Suppressor macrophage (primary cell): Measurements from ENCODE around the gene MAST4.

ENCODE experiments used
- DNase-seq, 4 experiments: peaks; one replicate each; pipeline ENCODE4 v3.0.0-alpha.2; 2020 to 2022

Gene MAST4

DNA sequence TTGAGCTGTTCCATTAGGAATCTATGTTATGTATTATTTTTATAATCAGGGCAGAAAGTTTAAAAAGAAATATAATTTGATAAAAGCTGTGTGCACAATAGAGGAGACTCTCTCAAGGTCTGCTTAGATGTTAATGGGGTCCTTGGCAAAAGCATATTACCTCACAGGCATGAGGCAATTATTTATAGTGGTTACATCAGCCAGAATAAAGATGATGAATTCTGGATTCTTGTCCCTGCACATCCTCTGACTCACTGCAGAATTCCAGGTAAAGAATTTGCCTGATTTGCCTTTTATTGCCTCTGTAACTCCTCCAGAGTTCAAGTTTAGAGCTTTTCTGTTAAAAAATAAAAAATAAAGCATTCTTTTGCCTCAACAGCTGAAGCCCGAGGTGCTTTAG, 253.6 kb downstream of the MAST4 start:
- DNase-seq = no peak

DNA sequence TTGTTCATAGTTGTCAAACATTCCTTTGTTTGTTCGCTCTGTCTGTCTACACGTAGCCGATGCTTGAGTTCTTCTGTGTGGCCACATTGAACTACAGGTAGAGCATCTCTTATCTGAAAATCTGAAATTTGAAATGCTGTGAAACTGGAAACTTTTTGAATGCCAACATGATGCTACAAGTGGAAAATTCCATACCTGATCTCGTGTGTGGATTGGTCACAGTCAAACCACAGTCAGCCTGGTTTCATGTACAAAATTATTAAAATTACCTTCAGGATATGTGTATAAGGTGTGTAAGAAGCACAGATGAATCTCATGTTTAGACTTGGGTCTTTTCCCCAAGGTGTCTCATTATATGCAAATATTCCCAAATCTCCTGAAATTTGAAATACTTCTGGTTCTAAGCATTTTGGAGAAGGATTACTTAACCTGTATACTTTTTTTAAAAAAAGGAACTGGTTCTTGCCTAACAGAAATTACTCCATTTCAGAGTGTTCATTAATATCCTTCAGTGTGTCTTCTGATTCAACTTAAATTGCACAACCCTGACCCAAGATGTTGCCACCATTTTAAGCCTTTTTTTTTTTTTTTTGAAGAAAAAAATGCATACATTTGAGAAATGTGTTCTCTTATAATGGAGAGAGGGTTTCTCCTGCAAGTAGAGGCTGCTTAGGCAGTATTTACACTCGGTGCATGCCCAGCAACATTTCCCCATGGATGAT, 254.3 kb downstream of the MAST4 start:
- peak; percentile 54 to 94 (median 76) for DNase-seq

DNA sequence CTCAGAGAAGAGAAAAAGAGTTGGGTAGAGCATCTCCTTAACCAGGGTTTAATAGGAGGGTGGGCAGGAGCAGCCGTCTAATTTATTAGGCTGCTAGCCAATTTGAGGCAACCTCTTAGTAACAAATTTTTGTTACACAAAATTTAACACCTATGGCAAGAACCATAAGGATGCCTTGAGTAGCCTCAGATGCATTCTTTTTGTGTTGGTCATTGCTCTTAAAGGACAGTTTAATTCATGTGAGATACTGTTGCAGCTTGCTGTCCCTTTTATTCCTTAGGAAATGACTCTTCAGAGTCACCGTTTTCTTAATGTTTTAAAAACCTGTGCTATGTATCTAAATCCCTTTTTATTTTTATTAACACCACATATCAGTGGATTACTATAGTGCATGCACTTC, 255.1 kb downstream of the MAST4 start:
- DNase-seq = no peak

DNA sequence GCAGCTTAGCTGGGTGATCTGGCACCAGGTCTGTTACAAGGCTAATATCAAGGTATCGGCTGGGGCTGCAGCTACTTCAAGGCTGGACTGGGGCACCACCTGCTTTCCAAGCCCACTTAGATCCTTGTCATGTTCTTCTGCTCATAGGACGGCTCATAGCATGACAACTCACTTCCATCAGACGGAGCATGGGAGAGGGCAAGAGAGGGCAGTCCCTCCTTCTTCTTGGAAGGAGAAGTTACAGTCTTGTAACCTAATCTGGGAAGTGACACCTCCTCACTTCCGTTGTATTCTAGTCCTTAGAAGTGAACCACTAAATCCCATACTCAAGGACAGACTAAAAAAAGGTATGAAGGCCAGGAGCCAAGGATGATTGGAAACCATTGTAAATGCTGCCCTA, 258.2 kb downstream of the MAST4 start:
- DNase-seq = peak; percentile 43 to 73 (median 64)

DNA sequence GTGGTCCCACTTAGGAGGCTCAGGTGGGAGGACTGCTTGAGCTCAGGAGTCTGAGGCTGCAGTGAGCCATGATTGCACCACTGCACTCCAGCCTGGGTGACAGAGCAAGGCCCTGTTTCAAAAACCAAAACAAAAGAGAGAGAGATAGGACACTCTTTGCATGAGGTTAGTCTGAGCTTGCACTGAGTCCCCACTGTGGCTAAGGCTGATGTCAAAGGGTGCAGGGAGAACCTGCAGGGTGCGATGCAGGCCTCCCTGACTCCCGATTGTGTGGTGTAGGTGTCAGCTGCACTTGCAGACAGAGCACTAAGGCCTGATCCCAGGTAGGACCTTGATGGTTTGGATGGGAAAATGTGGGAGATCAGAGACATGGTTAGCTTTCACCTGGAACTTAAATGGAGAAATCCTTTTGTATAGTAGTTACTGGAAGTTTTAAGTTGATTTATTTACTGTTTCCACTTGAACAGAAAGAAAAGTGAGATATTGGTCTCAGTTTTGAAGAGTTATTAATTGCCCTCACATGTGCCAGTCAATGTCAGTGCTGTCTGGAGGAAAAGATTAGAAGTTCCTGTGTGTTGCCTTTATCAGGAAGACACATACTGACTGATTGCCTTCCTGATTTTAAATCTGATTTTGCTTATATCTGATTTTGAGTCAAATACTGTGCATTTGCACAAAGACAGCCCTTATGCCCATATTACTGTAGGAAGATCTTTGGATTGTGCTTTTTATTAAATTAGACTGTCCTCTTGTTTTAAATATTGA, 260.0 kb downstream of the MAST4 start:
- DNase-seq = no peak

DNA sequence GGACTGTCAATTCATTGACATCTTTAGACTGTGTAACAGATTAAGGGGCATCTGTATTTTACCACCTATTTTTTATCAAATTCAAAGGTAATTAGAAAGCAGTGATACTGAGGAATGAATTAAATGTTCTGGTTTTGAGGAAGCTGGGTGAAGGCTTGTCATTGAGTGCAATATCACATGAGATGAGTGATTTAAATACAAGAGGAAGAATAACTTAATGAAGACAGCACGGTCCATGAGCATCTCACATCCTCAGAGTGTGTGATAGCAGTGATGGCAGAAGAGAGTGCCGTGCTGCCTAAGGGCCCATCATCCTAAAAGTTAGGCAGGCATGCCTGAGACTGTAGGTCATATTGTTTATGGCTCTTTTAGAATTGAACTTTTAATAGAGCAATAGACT, 263.3 kb downstream of the MAST4 start:
- DNase-seq = peak in 3 of 4 experiments; percentile 40 to 66 (median 58)

DNA sequence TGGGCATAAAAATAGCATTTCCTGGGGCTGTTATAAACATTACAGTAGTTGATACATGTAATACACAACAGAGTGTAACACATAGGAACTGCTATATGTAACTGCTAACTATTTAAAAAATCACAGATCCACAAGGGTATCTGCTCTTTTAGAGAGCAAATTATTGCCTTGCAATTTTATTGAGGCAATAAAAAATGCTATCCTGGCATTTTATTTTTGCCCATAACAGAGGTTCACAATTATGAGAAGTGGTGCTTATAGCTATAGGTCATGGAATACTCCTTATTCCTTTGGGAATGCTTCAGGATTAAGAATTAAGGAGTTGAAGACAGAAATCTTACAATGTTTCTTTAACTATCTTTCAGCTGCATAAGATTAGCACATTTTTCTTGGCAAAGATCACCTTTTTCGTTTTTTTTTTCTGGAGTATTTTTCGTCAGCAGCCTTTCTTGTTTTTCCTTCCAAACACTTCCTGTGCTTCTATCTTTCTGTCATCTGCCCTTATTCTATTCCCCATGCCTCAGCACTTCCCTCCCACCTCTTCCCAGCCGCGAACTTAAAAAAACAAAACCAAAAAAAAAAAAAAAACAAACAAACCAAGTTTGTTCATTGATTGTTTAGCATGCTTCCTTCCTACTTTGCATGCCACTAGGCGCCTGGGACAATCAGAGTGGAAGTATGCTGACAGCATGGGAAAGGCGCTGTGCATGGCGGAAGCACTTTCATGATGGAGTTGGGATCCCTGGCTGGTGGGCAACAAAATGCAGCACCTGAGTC, 264.2 kb downstream of the MAST4 start:
- DNase-seq = peak in 3 of 4 experiments; percentile 8 to 16 (median 11)

DNA sequence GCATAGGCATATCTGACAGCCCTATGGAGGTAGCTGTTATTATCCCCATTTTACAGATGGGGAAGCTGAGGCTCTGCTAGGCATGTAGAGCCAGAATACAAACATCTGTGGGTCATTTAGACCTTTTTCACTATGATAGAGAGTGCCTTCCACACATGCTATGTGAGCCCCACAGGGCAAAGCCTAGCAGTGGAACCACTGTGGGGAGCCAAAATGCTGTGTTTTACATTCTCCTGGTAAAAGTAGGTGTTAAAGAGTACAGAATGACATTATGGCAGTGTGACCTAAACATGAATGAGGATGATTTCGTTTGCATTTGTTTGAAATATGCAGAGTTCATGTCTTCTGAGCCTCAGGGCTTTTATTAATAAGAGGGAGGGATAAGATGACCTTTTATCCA, 265.2 kb downstream of the MAST4 start:
- DNase-seq = no peak

DNA sequence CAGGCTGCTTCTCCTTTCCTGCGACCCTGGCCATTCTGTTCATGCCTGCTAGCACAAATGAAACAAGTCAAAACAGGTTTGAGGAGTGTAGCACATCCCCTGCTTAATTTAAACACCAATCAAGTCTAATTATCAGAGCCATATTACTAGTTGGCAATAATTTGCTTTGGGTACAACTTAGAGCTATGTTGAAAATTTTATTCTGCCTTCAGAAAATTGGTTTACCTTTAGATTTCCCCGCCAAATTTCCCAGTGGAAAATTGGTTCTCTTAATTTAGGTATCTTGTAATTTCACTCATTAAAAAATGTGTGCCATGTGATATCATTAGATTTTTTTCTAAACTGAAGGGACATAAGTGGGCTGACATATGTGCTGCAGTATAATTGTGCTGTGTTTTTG, 265.8 kb downstream of the MAST4 start:
- no peak for DNase-seq

DNA sequence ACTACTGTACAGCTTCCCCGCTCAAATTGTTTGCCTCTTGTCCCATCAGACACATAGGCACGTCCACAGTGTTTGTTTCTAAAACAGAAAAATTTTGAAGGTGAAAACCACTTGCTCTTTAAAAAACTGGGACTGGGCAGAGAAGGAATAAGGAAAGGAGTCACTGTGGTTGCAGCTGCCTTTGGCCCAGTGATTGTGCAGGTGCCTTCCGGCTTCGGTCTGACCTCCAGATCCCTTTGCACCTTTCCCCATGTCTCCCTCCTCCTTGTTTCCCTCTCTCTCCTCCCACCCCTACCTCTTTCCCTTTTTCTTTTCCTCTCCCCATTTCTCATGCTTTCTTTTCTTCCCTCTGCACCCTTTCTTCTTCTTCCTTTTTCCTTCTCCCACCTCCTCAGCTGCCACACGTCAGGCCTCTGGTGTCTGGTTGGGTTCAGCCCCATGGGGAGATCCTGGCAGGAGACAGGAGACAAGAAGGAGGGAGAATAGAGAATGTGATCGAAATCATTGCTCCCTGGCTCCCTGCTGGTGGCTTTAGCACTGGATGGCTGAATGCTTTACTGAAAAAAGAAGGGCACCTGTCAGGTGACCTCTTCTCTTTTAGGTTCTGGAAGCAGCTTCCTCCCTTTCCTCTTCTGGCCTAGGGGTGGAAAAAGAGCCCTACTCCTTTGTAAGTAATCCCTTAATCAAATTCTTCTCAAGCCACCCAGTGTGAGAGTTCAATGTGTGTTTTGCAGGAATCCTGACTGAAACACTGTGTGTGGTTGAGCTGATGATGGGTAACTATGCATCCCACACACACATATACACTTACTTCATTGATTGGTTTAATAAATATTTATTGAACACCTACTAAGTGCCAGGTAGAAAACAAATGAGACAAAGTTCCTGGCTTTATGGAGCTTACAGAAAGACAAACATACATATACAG, 267.3 kb downstream of the MAST4 start:
- no peak for DNase-seq

DNA sequence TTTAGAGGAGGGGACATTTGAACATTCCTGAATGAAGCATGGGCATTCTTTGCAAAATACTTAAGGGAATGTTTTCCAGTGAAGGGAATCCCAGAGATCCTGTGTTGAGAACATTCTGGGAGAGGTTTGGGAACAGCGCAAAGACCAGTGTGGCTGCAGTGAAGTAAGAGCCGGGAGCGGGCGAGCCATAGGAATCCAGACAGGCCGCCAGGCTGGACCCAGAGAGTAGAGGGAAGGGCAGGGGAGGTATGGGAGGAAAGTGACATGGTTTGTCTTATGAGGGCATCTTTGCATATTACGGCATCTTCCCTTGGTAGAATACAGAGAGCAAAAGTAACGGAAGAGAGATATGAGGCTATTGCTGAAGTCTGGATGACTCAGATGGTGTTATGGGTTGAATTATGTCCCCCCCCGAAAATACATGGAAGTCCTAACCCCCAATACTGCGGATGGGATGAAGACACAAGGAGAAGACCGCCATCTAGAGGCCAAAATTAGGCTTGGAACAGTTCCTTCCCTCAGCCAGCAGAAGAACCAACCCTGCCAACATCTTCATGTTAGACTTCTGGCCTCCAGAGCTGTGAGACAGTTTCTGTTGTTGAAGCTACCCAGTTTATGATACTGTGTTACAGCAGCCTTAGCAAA, 268.2 kb downstream of the MAST4 start:
- peak; percentile 60 to 78 (median 66) for DNase-seq

DNA sequence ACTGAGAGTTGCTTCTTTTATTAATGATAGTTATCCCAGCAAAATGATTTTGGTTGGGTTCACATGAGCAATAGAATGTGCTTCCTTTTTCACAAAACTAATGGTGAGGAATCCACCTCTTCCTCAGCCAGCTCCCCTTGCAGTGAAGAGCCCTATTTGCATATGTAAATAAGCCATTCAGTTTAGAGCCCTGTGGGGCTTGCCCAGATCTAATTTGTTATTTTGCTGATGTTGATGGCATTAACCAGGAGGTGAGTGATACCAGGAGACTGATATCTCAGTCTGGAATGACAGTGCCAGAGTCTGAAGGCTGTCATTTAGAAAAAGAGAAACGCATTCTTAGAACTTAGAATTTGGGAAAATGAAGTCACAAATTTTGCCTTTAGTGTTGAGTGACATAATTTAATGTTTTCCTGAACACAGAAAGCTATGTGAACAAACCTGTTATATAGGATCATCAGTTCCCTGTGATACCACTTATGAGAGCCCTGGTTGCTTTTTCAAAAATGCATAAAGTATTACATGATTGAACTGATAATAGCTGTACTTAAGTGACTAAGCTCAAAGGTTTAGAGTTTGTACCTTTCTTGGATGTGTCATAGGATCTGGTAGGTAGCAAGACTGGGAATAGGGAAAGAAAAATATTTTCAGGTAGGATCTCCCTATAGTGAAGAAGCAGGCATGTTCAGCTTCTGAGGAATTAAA, 271.6 kb downstream of the MAST4 start:
- DNase-seq = no peak

DNA sequence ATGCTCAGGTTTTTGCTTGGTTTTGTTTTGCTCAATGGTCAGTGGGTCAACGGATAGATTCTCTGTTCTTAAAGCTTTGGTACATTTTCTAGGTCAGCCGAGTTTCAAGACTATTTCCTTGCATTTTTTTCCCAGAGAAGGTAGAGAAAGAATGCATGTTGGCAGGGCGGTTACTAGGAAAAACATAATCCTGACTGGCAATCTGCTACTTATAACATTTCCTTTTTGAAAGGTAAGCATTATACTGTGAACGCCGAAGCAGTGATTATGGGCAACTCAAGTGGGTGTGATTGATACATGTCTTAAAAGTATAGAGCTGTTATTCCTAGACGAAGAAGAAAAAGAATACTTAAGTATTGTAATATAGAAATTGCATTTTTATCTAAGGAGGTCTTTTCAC, 273.2 kb downstream of the MAST4 start:
- no peak for DNase-seq

DNA sequence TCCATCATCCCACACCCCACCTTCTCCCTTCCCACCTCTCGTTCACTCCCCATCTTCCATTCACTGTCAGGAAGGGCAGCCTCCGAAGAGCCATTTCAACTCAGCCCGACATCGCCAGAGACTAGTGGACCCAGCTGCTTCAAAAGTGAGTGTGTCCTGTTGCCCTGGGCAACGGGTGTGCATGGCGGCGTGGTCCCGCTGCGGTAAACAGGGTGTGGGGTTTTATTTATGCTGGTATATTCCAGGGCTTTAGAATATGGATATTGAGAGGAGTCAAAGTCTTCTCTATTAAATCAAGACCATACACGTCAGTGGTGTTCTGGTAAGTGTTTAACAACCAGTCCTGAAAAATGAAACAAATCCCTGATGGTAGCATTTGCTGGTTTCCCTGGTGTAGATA, 274.5 kb downstream of the MAST4 start:
- DNase-seq = no peak

DNA sequence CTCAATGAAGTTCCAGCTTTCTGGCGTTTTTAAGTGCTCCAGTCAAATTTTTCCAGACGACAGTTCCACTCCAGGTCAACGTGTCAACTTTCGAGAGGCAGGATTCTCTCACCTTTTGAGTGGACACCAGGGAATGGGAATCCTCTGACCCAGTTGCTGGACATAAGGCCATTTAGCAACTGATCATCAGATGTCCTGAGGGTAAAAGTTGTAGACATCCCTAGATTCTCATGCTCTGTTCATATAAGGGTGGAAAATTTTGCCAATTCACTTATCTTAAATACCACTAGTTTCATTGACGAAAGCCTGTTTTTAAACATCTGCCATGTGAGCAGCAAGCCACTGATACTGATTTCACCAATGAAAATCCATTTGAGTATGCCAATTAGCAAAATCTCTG, 275.5 kb downstream of the MAST4 start:
- no peak for DNase-seq

DNA sequence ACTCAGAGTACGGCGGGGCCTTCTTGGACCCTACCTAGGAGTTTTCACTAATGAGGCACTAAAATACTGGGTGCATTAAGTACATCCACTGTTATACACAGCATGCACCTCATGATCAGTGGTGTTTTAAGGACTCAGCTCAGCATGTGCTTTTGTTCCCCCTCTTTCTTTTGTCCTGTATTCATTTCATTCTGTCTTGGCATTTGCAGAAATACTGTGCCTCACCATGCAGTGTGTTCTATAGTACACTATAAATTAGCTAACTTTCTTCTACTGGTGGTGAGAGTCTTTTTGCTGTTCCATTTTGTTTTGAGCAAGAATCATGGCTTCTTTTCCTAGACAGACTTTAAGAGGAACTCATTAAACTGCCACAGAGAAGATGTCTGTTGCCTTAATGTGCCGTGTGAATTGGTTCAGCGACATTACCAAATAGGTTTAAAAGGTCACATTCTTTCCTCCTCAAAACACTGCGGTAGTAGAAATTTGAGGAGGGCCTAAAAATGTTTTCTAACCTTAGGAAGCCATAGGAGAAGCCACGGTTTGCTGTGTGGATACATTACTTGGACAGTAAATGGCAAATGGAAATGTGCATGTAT, 276.6 kb downstream of the MAST4 start:
- no peak for DNase-seq

DNA sequence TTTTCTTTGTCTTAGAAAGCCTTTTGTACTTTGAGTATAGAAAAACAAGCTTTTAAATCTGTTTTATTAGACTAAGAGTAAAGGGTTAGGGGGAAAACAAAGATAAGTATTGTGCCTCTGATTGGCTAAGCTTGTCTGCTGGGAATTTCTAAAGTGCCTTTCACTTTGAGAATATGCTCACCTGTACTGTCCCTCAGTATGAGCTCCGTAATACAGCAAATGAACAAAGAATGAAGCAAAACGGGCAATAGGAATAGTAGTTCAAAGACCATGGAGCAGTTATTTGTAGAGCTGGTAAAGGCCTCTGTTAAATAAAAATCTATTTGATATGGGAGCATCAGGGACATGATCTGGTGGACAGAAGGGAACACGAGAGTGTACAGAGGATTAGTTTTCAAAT, 277.8 kb downstream of the MAST4 start:
- no peak for DNase-seq

DNA sequence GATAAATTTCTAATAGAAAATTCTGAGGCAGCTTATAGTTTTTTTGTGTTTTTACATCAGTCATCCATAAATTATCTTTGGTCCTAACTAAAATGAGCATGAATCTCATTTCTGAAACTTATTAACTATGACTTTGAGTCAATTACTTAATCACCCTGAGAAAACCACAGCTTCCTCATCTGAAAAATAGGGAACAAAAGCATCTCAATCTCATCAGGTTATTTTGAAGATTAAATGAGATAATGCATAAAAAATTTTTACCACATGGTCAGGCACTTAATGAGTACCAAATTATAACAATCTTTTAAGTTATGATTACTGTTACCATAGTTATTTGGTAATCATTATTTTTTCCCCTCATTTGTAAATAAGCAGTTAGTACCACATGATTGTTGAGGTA, 279.1 kb downstream of the MAST4 start:
- DNase-seq = peak in 2 of 4 experiments; percentile 55 to 61

DNA sequence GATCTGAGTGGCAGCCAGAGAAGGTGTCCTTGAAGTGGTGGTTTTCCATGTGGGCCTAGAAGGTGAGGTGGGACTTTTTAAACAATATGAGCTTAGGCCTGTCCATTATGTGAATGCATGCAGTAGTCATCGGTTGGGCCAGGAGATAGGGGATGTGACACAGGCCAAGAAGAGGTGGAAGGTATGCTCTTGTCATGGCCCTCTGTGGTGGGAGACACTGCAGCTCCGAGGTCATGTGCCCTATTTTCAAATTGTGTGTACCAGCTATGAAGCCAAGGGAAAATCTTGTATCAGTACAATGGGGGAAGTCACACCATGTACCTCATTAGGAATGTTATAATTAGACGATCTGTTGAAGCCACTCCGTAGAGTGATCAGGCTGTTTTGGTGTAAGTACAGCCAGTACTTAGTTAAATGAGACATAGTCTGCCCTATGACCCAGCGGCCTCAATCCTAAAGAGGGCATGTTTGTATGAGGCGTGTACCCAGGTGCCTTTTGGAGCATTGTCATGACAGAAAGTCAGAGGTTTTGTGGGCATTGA, 280.1 kb downstream of the MAST4 start:
- no peak for DNase-seq

DNA sequence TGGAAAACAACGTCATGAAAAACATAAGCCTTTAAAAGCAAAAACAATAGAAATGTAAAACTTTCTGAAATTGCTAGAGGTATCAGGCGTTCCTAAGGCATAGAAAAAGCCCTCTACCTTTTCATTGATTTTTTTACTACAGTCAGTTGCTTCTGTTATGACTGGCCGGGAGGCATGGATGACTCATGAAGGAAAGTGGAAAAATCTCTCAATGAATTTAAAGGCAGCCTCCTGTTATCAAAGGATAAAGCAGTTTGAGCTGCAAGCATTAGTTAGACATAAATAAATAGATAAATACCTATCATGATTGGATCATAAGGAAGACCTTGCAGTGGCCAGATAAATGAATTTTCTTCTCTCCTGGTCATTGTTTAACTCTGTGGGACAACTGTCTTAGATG, 281.6 kb downstream of the MAST4 start:
- no peak for DNase-seq
